ENCODE measurements around the gene C11orf65.

C11orf65 gene

DNA sequence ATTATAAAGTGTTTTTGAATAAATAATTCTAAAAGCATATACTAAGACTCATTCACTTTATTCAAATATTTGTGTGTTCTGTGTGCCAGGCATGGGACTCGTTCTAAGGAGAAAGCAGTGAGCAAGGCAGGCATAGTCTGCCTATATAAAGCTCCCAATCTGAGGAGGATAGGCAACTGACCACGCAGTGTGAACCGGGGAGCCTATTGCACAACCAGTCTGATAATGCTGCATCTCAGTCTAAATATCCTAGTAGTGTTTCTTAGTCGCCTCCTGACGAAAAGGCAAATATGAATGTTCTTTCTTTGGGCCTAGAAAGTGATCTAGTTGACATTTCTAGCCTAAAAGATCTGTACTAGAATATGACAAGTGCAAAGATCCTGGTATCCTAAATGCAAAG lies 98.3 kb downstream of the C11orf65 start:
- no peak for DNase-seq (ENCODE audit: low spot score)

GRCh38 chr11:108368134-108368533 lies 99.2 kb downstream of the C11orf65 start:
- no peak for DNase-seq (ENCODE audit: low spot score)

GRCh38 chr11:108364159-108364558 lies 103.2 kb downstream of the C11orf65 start:
- no peak for DNase-seq (ENCODE audit: low spot score)

GRCh38 chr11:108351468-108351867 lies 115.9 kb downstream of the C11orf65 start:
- DNase-seq (ENCODE audit: low spot score), result no peak

DNA sequence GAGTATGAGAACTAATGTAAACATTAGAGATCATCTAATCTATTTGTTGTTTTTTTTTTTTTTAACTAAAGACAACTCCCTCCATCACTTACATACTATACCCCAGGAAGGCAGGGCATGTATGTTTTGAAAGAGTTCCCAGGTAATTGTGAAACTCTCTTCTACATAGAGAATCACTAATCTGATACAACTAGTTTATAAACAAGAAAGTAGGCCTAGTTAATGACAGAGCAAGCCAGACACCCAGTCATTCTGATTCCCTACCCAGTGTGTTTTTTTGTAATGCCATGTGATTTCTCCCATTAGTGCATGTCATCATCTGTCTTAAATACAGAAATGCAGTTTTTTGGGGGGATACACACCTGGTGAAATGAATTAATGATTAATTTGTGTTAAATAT lies 120.9 kb downstream of the C11orf65 start:
- DNase-seq (ENCODE audit: low spot score), result no peak

DNA sequence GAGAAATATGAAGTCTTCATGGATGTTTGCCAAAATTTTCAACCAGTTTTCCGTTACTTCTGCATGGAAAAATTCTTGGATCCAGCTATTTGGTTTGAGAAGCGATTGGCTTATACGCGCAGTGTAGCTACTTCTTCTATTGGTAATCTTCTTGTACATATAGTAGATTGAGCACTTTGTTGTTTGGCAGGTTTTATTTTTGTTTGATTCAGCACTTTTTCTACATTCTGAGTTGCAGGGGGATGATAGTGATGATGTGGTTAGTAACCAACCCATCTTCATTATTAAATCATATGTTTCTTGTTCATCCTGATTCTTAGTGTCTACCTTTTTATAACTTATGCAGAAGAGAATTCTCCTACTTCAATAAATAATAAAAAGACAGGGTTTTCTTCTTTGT lies 121.6 kb downstream of the C11orf65 start:
- no peak for DNase-seq (ENCODE audit: low spot score)

DNA sequence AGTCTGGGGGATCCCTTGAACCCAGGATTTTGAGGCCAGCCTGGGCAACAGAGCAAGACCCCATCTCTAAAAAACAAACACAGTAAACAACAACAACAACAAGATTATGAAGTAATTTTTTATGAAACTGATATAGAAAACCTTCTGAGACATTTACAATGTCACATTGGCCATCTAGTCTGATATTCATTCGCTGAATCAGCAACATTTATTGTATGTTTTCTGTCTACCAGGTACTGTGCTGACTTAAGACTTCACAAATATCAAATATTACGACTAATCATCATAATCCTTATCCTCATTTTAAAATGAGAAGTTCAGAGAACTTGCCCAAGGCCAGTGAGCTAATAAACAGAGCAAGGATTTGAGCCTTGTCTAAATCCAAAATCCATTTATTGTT lies 123.6 kb downstream of the C11orf65 start:
- no peak for DNase-seq (ENCODE audit: low spot score)

DNA sequence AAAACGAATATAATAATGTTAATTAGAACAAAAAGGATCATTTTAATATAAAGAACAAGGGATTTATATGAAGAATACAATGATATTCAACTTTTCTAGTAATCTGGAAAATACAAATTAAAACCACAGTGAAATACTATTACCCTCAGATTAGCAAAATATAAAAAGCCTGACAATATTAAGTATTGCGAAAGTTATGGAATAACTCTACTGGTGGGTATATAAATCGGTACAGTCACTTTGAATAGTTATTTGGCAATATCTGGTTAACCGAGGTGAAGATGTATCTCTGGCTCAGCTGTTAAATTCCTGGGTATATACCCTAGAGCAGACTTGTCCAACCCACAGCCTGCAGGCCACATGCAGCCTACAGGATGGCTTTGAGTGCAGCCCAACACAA lies 125.7 kb downstream of the C11orf65 start:
- no peak for DNase-seq (ENCODE audit: low spot score)

- DNase-seq (ENCODE audit: low spot score), result no peak
Measured at GRCh38 chr11:108340973-108341372, 126.4 kb downstream of the C11orf65 start.

DNA sequence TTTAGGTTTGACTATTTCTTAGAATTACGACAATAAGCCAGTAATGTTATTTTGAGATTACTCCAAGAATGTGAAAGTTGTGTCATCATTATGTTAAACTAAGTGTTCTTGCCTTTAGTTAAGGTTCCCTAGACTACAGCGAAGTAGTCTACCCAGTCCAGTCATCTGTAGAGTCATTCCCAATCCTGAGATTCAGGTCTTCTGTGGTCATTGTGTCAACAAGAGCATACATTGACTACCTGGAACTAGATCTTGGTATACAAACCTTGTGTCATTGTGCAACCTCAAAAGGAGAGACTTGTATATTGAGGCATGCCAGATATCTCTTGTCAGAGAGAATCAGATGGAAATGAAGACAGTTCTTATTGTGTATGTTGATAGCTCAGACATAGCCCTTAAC lies 128.6 kb downstream of the C11orf65 start:
- DNase-seq (ENCODE audit: low spot score), result no peak

DNA sequence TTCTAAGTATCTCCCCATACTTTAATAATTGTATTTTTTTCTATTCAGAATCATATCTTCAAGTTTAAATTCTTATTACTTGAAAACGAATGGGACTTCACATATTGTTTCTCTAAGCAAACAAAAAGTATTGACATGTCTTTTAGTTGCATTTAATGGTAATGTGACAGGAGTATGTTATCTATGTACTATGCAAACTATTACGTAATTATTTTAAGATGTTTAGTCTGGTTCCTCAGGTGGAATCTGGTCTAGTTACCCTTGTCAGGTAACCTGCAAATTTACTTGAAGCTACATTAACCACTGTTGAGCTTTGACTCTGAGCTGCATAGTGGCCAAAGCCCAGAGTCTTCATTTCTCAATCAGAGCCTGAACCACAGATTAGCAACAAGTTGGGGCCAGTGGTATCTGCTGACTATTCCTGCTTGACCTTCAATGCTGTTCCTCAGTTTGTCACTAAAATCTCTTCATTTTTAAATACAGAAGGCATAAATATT lies 133.9 kb downstream of the C11orf65 start:
- no peak for DNase-seq (ENCODE audit: low spot score)

All from activated CD4-positive, alpha-beta T cell treated with anti-CD3 and anti-CD28 coated beads, Interleukin-2, Interleukin-4, amounts not matched to agents 100 ng/mL and 50 ng/mL, durations not matched to agents 16 hours and 8 hours (primary cell).